Measurements from ENCODE around the gene INTS14.
"Not testable (repeated sequence)": the region's sequence is repeated elsewhere in the genome, so short reads cannot be mapped to it uniquely, and the experiment has no call there.

The INTS14 gene

GRCh38 chr15:65578904-65579728 is 31.8 kb downstream of the INTS14 start:
- no peak for DNase-seq (ENCODE audit: low spot score)

- no peak for DNase-seq (ENCODE audit: low spot score)
These were observed 33.6 kb downstream of the INTS14 start for GRCh38 chr15:65577129-65577996.

GRCh38 chr15:65576664-65577063 is 34.3 kb downstream of the INTS14 start:
- DNase-seq (ENCODE audit: low spot score): no peak

- DNase-seq (ENCODE audit: low spot score): no peak
These were observed 39.0 kb downstream of the INTS14 start for GRCh38 chr15:65571971-65572370.

- DNase-seq (ENCODE audit: low spot score): no peak
These were observed 41.2 kb downstream of the INTS14 start for GRCh38 chr15:65569728-65570127.

GRCh38 chr15:65561934-65562333 is 49.0 kb downstream of the INTS14 start:
- DNase-seq (ENCODE audit: low spot score): no peak

GRCh38 chr15:65559941-65560340 is 51.0 kb downstream of the INTS14 start:
- DNase-seq (ENCODE audit: low spot score): no peak

- no peak for DNase-seq (ENCODE audit: low spot score)
These were observed 51.8 kb downstream of the INTS14 start for GRCh38 chr15:65558997-65559760.

GRCh38 chr15:65558336-65558735 is 52.6 kb downstream of the INTS14 start:
- no peak for DNase-seq (ENCODE audit: low spot score)

GRCh38 chr15:65556622-65557021 is 54.3 kb downstream of the INTS14 start:
- no peak for DNase-seq (ENCODE audit: low spot score)

- DNase-seq (ENCODE audit: low spot score): no peak
These were observed 57.2 kb downstream of the INTS14 start for GRCh38 chr15:65553691-65554090.

GRCh38 chr15:65552851-65553250 is 58.1 kb downstream of the INTS14 start:
- DNase-seq (ENCODE audit: low spot score): not testable (repeated sequence)

- no peak for DNase-seq (ENCODE audit: low spot score)
These were observed 59.7 kb downstream of the INTS14 start for GRCh38 chr15:65551183-65551582.

GRCh38 chr15:65550681-65551098 is 60.2 kb downstream of the INTS14 start:
- no peak for DNase-seq (ENCODE audit: low spot score)

GRCh38 chr15:65549288-65549687 is 61.6 kb downstream of the INTS14 start:
- not testable (repeated sequence) for DNase-seq (ENCODE audit: low spot score)

- no peak for DNase-seq (ENCODE audit: low spot score)
These were observed 63.1 kb downstream of the INTS14 start for GRCh38 chr15:65547841-65548240.

GRCh38 chr15:65541231-65541820 is 69.6 kb downstream of the INTS14 start:
- DNase-seq (ENCODE audit: low spot score): no peak

GRCh38 chr15:65540314-65540713 is 70.6 kb downstream of the INTS14 start:
- DNase-seq (ENCODE audit: low spot score): no peak

GRCh38 chr15:65535192-65535591 is 75.7 kb downstream of the INTS14 start:
- no peak for DNase-seq (ENCODE audit: low spot score)

- no peak for DNase-seq (ENCODE audit: low spot score)
These were observed 77.7 kb downstream of the INTS14 start for GRCh38 chr15:65533057-65533756.

- DNase-seq (ENCODE audit: low spot score): no peak
These were observed 78.2 kb downstream of the INTS14 start for GRCh38 chr15:65532738-65533051.
